Endothelial cell of umbilical vein (primary cell): ENCODE measurements around the gene VTI1A. TPM values are rescaled to one million over a fixed set of nuclear protein-coding genes. Genes with fewer than 3 reads are reported as not detected.

Experiments
- BruUV-seq: library from RNA; stranded (reverse); fragments of 400-500 nt; replicated peaks from 2 replicates; lab custom pipeline; 2021; lab: Mats Ljungman, UMichigan
- CTCF ChIA-PET: fragments of 300-600, 350-600 bp; sonication (Branson Sonifier 250); formaldehyde crosslinking; loops from one replicate; lab custom pipeline; 2021; ENCODE audit warnings: antibody characterized with exemption, inconsistent platforms; lab: Charles Lee
- POLR2A ChIA-PET: fragments of 300-600, 350-600 bp; sonication (Branson Sonifier 250); formaldehyde crosslinking; loops from one replicate; lab custom pipeline; 2021; ENCODE audit warnings: antibody characterized with exemption, inconsistent platforms; lab: Charles Lee
- DNase-seq: peaks from one replicate; pipeline ENCODE4 v3.0.0-alpha.2; 2011; ENCODE audit warnings: low read depth, low spot score
- FAIRE-seq: peaks from 2 replicates; lab custom pipeline; 2011; peaks lifted over from hg19 to GRCh38; lab: Jason Lieb, UNC
- H2AFZ ChIP-seq: 2 replicates; pipeline ENCODE4 v1.6.0; 2012; ENCODE audit warnings: low read depth, low read length, control low read depth, inconsistent platforms
- H3K27ac ChIP-seq: 2 replicates; pipeline ENCODE4 v1.5.1; 2011; ENCODE audit warnings: low read depth, mild to moderate bottlenecking, control low read depth, low read length, moderate library complexity; ENCODE audit not compliant: insufficient read depth
- H3K27me3 ChIP-seq, 2 experiments: 2 replicates each; pipeline versions ENCODE4 v1.6.0 to v1.6.1; 2011; ENCODE audit warnings: low read length in 2 of 2, mixed read lengths in 1 of 2; ENCODE audit not compliant: control insufficient read depth in 2 of 2, insufficient read depth in 2 of 2
- H3K36me3 ChIP-seq, 2 experiments: 2 replicates in 1 of 2; 3 replicates in 1 of 2; pipeline ENCODE4 v1.5.1; 2011; ENCODE audit warnings: low read length in 2 of 2, mild to moderate bottlenecking in 1 of 2, moderate library complexity in 1 of 2; ENCODE audit not compliant: control insufficient read depth in 2 of 2, insufficient read depth in 2 of 2; ENCODE audit errors: extremely low read depth in 1 of 2
- H3K4me1 ChIP-seq: 3 replicates; pipeline ENCODE4 v1.5.1; 2011; ENCODE audit warnings: mild to moderate bottlenecking, low read length; ENCODE audit not compliant: control insufficient read depth, insufficient read depth; ENCODE audit errors: extremely low read depth
- H3K4me2 ChIP-seq: 2 replicates; pipeline ENCODE4 v1.6.1; 2011; ENCODE audit warnings: low read length, control low read depth, mixed read lengths; ENCODE audit not compliant: insufficient read depth
- H3K4me3 ChIP-seq, 3 experiments: fragments of 200-600 bp in 1 of 3; sonication (generic), shearing (Covaris generic) in 1 of 3; replicated peaks in 1 of 3; 2 replicates each; pipeline ENCODE4 v1.5.1; 2011 to 2016; ENCODE audit warnings: control low read depth in 3 of 3, low read length in 3 of 3, mild to moderate bottlenecking in 2 of 3, inconsistent platforms in 1 of 3, low read depth in 1 of 3, moderate library complexity in 1 of 3; ENCODE audit not compliant: insufficient read depth in 1 of 3
- H3K79me2 ChIP-seq: 2 replicates; pipeline ENCODE4 v1.6.0; 2012; ENCODE audit warnings: low read length, inconsistent platforms; ENCODE audit not compliant: control insufficient read depth, insufficient read depth
- H3K9ac ChIP-seq: replicated peaks from 2 replicates; pipeline ENCODE3; 2011; ENCODE audit warnings: low read length, control low read depth; ENCODE audit not compliant: insufficient read depth; ENCODE audit errors: extremely low read depth
- H3K9me1 ChIP-seq: replicated peaks from 3 replicates; pipeline ENCODE4 v1.6.0; 2011; ENCODE audit warnings: mild to moderate bottlenecking, low read length; ENCODE audit not compliant: control insufficient read depth, insufficient read depth; ENCODE audit errors: extremely low read depth
- H3K9me3 ChIP-seq: replicated peaks from 2 replicates; pipeline ENCODE4 v1.5.1; 2012; ENCODE audit warnings: low read length, inconsistent platforms; ENCODE audit not compliant: control insufficient read depth, insufficient read depth
- H4K20me1 ChIP-seq: replicated peaks from 2 replicates; pipeline ENCODE3; 2011; ENCODE audit warnings: mild to moderate bottlenecking, low read length; ENCODE audit not compliant: control insufficient read depth, insufficient read depth; ENCODE audit errors: extremely low read depth
- CTCF ChIP-seq, 2 donors: IDR thresholded peaks; 1 replicate in 1 of 2; 2 replicates in 1 of 2; pipeline ENCODE4 v1.5.1; 2011; ENCODE audit warnings: low read length in 2 of 2, mild to moderate bottlenecking in 2 of 2, moderate library complexity in 2 of 2, control low read depth in 1 of 2, inconsistent platforms in 1 of 2, low read depth in 1 of 2; ENCODE audit not compliant: insufficient read depth in 1 of 2; ENCODE audit errors: extremely low read depth in 1 of 2
- EZH2 ChIP-seq: IDR thresholded peaks from 2 replicates; pipeline ENCODE4 v1.6.1; 2012; ENCODE audit warnings: borderline replicate concordance, low read depth, mild to moderate bottlenecking, moderate library complexity, low read length, inconsistent platforms; ENCODE audit not compliant: severe bottlenecking
- FOS ChIP-seq: IDR thresholded peaks from 2 replicates; pipeline ENCODE4 v1.6.1; 2011; ENCODE audit warnings: mild to moderate bottlenecking, low read length, moderate library complexity, borderline replicate concordance; ENCODE audit not compliant: insufficient read depth
- GATA2 ChIP-seq: IDR thresholded peaks from 2 replicates; pipeline ENCODE4 v1.7.0; 2011; ENCODE audit warnings: low read depth, mild to moderate bottlenecking, moderate library complexity, mixed read lengths, low read length; ENCODE audit not compliant: insufficient read length, insufficient read depth
- JUN ChIP-seq: IDR thresholded peaks from 2 replicates; pipeline ENCODE4 v1.6.1; 2011; ENCODE audit warnings: borderline replicate concordance, low read depth; ENCODE audit not compliant: insufficient read length, insufficient read depth
- MYC ChIP-seq: IDR thresholded peaks from one replicate; pipeline ENCODE4 v1.6.1; 2011; ENCODE audit warnings: mild to moderate bottlenecking, low read depth, low read length
- POLR2A ChIP-seq: IDR thresholded peaks from 2 replicates; pipeline ENCODE4 v1.6.1; 2012; ENCODE audit warnings: low read depth, mild to moderate bottlenecking, control low read depth, low read length
- POLR2AphosphoS5 ChIP-seq: IDR thresholded peaks from 2 replicates; pipeline ENCODE4 v1.6.1; 2012; ENCODE audit warnings: low read depth, mild to moderate bottlenecking, control low read depth, low read length, moderate library complexity; ENCODE audit not compliant: insufficient read depth
- dilution Hi-C: fragments of 300-500 bp; cut with MboI; formaldehyde crosslinking; loops from one replicate; pipeline ENCODE4 v1.15.0; 2019; ENCODE audit warnings: low sequenced_read_pairs; ENCODE audit not compliant: extremely low pct_ligation_motif_present
- intact Hi-C: fragments of 100-400 bp; cut with micrococcal nuclease; formaldehyde crosslinking; loops from one replicate; pipeline ENCODE4 v1.10.0; 2022
- polyA plus RNA-seq, 4 experiments: library from polyadenylated mRNA; depleted of rRNA in 3 of 4; stranded (reverse) in 3 of 4; unstranded in 1 of 4; fragments of >200 nt; gene quantifications; 2 replicates each; pipeline versions ENCODE4 v1.2.1 to v1.2.3, GENCODE V29; 2011 to 2012; ENCODE audit warnings: missing spikeins in 1 of 4
- total RNA-seq: library from RNA; stranded (reverse); gene quantifications from 2 replicates; pipeline ENCODE4 v1.2.3, GENCODE V29; 2021
- TF ChIP-seq, protein P1 (sequence below): IDR thresholded peaks from 2 replicates; pipeline ENCODE4 v1.6.1; 2011; ENCODE audit not compliant: insufficient read depth, insufficient read length

The VTI1A gene
- total and polyA plus RNA-seq, 2 donors (not counting 3 experiments of a cell fraction or from before 2014, with no cell fraction given): 10.8 to 35.6 TPM

- DNase-seq: no peak
- Histone ChIP-seq H3K4me3 (no peak overlapping the region), H3K79me2 (no peaks in the 10 kb centered on the region), H4K20me1 (no peaks in the 10 kb centered on the region), H3K27me3 (no peaks in the 10 kb centered on the region), H3K9ac (no peak overlapping the region), H3K9me3 (no peaks in the 10 kb centered on the region), H3K4me2 (no peak overlapping the region), H3K4me1 (no peaks in the 10 kb centered on the region), H2AFZ (no peak overlapping the region), H3K9me1 (no peaks in the 10 kb centered on the region), H3K27ac (no peak overlapping the region), H3K36me3 (no peaks in the 10 kb centered on the region)
- no peak for FAIRE-seq
- ChIA-PET CTCF (no interaction called here), POLR2A (no interaction called here)
- TF ChIP-seq FOS (no peak), POLR2A (no peak), JUN (no peak), EZH2 (no peak), GATA2 (no peak), POLR2AphosphoS5 (no peak), MYC (no peak), CTCF (IDR thresholded peaks at IDR 0.05; ENCODE audit: extremely low read depth in 1 of 2, insufficient read depth in 1 of 2, low read depth in 1 of 2, low read length in 2 of 2) (no peak)
- TF ChIP-seq, protein P1, sequence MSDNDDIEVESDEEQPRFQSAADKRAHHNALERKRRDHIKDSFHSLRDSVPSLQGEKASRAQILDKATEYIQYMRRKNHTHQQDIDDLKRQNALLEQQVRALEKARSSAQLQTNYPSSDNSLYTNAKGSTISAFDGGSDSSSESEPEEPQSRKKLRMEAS: no peak
- dilution Hi-C loops (no loop called here), intact Hi-C loops (no loop called here)
- no TSS peak for BruUV-seq
Observed at GRCh38 chr10:112581921-112582320, 134.9 kb downstream of the VTI1A start.
